ENCODE data around the gene DOCK3. TPM values are rescaled to one million over a fixed set of nuclear protein-coding genes. Genes with fewer than 3 reads are reported as not detected.

The DOCK3 gene
- total RNA-seq, 1 donor: 0.36 TPM

- Histone ChIP-seq H3K4me2 (ENCODE audit: insufficient read depth, low read length) (no peak overlapping the region), H3K27me3 (ENCODE audit: insufficient read depth, low read length) (no peaks in the 10 kb centered on the region), H3K9me3 (ENCODE audit: low read depth, low read length) (no peaks in the 10 kb centered on the region), H2AFZ (ENCODE audit: low read length) (no peak overlapping the region), H3K4me3 (ENCODE audit: insufficient read depth, low read length) (no peak overlapping the region), H4K20me1 (ENCODE audit: insufficient read depth, low read length) (no peaks in the 10 kb centered on the region), H3K36me3 (ENCODE audit: insufficient read depth, low read length) (peaks cover 25% of the 10 kb centered on the region), H3K27ac (ENCODE audit: low read depth, low read length) (no peak overlapping the region), H3K4me1 (ENCODE audit: insufficient read depth, low read length) (peaks cover 6% of the 10 kb centered on the region), H3K79me2 (ENCODE audit: insufficient read depth, low read length) (peaks cover 1% of the 10 kb centered on the region)
- TF ChIP-seq, protein P1, sequence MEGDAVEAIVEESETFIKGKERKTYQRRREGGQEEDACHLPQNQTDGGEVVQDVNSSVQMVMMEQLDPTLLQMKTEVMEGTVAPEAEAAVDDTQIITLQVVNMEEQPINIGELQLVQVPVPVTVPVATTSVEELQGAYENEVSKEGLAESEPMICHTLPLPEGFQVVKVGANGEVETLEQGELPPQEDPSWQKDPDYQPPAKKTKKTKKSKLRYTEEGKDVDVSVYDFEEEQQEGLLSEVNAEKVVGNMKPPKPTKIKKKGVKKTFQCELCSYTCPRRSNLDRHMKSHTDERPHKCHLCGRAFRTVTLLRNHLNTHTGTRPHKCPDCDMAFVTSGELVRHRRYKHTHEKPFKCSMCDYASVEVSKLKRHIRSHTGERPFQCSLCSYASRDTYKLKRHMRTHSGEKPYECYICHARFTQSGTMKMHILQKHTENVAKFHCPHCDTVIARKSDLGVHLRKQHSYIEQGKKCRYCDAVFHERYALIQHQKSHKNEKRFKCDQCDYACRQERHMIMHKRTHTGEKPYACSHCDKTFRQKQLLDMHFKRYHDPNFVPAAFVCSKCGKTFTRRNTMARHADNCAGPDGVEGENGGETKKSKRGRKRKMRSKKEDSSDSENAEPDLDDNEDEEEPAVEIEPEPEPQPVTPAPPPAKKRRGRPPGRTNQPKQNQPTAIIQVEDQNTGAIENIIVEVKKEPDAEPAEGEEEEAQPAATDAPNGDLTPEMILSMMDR (IDR thresholded peaks at IDR 0.05; ENCODE audit: extremely low read depth, low read depth, low read length): no peak
- no peak for DNase-seq (ENCODE audit: insufficient read length, low spot score, missing footprints)
These were observed 727.0 kb downstream of the DOCK3 start for GRCh38 chr3:51401735-51402134.

DNA sequence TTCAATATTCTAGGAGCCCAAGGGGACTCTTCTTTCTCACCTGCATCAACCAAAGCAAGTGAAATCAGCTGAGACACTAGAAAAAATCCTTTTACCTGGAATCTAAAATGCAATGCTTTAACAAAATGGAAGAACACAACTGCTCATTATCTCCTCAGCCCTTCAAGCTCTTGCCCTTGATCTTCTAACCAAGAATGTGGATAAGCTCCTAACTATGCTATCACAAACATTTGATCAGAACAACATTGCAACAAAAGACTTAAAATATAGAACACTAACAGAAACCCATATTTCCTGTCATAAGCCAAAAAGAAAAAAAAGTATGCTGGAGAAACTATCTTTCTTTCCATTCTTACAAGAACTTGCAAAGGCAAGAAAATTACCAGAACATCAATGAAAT, 728.9 kb downstream of the DOCK3 start:
- TF ChIP-seq, protein P1 (IDR thresholded peaks at IDR 0.05; ENCODE audit: extremely low read depth, low read depth, low read length): no peak
- no peak for DNase-seq (ENCODE audit: insufficient read length, low spot score, missing footprints)

DNA sequence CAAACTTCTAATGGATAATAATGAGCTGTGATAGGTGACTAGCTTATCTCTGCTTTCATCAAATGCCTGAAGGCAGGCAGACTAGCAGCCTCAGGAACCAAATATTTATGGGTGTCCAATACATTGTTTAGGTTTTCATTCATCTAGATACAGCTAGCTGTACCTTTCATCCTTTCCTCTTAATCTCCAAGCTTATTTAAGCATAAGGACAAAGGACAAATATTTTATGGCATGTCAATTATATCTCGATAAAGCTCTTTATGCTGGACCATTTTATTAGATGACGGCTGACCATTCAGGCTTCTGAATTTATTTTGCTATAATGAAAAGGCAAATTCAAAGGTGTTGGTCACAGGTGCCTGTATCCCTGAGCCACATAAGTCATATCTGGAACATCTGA, 733.3 kb downstream of the DOCK3 start:
- Histone ChIP-seq H2AFZ (ENCODE audit: low read length) (no peak overlapping the region), H3K27ac (ENCODE audit: low read depth, low read length) (no peak overlapping the region), H3K36me3 (ENCODE audit: insufficient read depth, low read length) (peaks cover 28% of the 10 kb centered on the region), H3K9me3 (ENCODE audit: low read depth, low read length) (no peaks in the 10 kb centered on the region), H3K27me3 (ENCODE audit: insufficient read depth, low read length) (no peaks in the 10 kb centered on the region), H3K4me1 (ENCODE audit: insufficient read depth, low read length) (no peaks in the 10 kb centered on the region), H3K4me3 (ENCODE audit: insufficient read depth, low read length) (no peak overlapping the region), H3K4me2 (ENCODE audit: insufficient read depth, low read length) (no peak overlapping the region), H4K20me1 (ENCODE audit: insufficient read depth, low read length) (no peaks in the 10 kb centered on the region), H3K79me2 (ENCODE audit: insufficient read depth, low read length) (peaks cover 5% of the 10 kb centered on the region)
- TF ChIP-seq, protein P1 (IDR thresholded peaks at IDR 0.05; ENCODE audit: extremely low read depth, low read depth, low read length): no peak
- DNase-seq (ENCODE audit: insufficient read length, low spot score, missing footprints): no peak

More for the DNA sequence above, 728.9 kb downstream of the DOCK3 start:
- no peak overlapping the region for H3K27ac ChIP-seq (ENCODE audit: low read depth, low read length)
- no peak overlapping the region for H3K4me2 ChIP-seq (ENCODE audit: insufficient read depth, low read length)
- H3K4me1 ChIP-seq (ENCODE audit: insufficient read depth, low read length): peaks cover 2% of the 10 kb centered on the region
- no peaks in the 10 kb centered on the region for H3K9me3 ChIP-seq (ENCODE audit: low read depth, low read length)
- no peak overlapping the region for H3K4me3 ChIP-seq (ENCODE audit: insufficient read depth, low read length)
- H4K20me1 ChIP-seq (ENCODE audit: insufficient read depth, low read length): no peaks in the 10 kb centered on the region
- no peaks in the 10 kb centered on the region for H3K79me2 ChIP-seq (ENCODE audit: insufficient read depth, low read length)
- H3K36me3 ChIP-seq (ENCODE audit: insufficient read depth, low read length): peaks cover 16% of the 10 kb centered on the region
- H2AFZ ChIP-seq (ENCODE audit: low read length): no peak overlapping the region
- no peaks in the 10 kb centered on the region for H3K27me3 ChIP-seq (ENCODE audit: insufficient read depth, low read length)

GRCh38 chr3:51408813-51409212, 734.1 kb downstream of the DOCK3 start:
- peaks cover 5% of the 10 kb centered on the region for H3K79me2 ChIP-seq (ENCODE audit: insufficient read depth, low read length)
- no peak for DNase-seq (ENCODE audit: insufficient read length, low spot score, missing footprints)
- H4K20me1 ChIP-seq (ENCODE audit: insufficient read depth, low read length): no peaks in the 10 kb centered on the region
- no peaks in the 10 kb centered on the region for H3K4me1 ChIP-seq (ENCODE audit: insufficient read depth, low read length)
- no peak overlapping the region for H2AFZ ChIP-seq (ENCODE audit: low read length)
- no peak overlapping the region for H3K4me2 ChIP-seq (ENCODE audit: insufficient read depth, low read length)
- no peak overlapping the region for H3K27ac ChIP-seq (ENCODE audit: low read depth, low read length)
- H3K36me3 ChIP-seq (ENCODE audit: insufficient read depth, low read length): peaks cover 30% of the 10 kb centered on the region
- TF ChIP-seq, protein P1 (IDR thresholded peaks at IDR 0.05; ENCODE audit: extremely low read depth, low read depth, low read length): no peak
- no peaks in the 10 kb centered on the region for H3K9me3 ChIP-seq (ENCODE audit: low read depth, low read length)
- H3K27me3 ChIP-seq (ENCODE audit: insufficient read depth, low read length): no peaks in the 10 kb centered on the region
- no peak overlapping the region for H3K4me3 ChIP-seq (ENCODE audit: insufficient read depth, low read length)

Data from osteoblast (primary cell).